Right hindlimb (tissue), 1 donor: ENCODE data around the gene NOS3.
A peak's percentile ranks its signal among the peaks of the same experiment; 100 is the strongest.

Experiments used
- DNase-seq: peaks from one replicate; pipeline ENCODE4 v3.0.0-alpha.2; 2018

Gene NOS3

GRCh38 chr7:150990416-150991186 is at the start of gene NOS3:
Gene NOS3, plus strand, starts transcription at chr7:150991017. Its CDS starts 2,787 bp downstream, at chr7:150993804.
- DNase-seq = no peak

DNA sequence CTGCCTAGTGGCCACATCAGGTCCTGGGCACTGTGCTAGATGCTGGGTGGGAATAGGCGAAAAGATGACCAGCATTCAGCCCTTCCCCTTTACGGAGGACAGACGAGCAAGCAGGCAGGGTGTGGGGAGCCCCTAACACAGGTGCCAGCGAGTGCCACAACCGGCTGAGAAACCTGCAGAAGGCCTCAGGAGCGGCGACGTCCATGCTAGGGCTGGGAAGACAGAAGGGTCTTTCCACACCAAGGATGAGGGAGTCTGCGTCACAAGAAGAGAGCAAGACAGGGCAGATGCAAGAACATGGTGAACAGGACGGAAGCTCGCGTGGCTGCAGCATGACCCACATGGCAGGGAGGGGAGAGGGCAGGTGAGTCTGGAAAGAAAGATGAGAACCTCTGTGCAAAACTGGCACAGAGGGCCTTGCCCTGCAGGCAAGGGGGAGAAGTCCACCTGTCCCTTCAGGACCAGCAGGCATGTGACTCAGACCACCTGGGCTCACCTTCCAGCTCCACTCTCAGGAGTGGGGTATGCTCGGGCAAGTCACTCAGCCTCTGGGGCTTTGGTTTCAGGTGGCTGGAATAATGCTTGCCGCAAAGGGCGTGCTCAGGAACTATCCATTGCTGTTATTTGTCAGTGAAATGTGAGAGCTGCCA is 49.3 kb upstream of the NOS3 start:
- peak; percentile 4 for DNase-seq

GRCh38 chr7:150942001-150942590 is 48.7 kb upstream of the NOS3 start:
- no peak for DNase-seq

DNA sequence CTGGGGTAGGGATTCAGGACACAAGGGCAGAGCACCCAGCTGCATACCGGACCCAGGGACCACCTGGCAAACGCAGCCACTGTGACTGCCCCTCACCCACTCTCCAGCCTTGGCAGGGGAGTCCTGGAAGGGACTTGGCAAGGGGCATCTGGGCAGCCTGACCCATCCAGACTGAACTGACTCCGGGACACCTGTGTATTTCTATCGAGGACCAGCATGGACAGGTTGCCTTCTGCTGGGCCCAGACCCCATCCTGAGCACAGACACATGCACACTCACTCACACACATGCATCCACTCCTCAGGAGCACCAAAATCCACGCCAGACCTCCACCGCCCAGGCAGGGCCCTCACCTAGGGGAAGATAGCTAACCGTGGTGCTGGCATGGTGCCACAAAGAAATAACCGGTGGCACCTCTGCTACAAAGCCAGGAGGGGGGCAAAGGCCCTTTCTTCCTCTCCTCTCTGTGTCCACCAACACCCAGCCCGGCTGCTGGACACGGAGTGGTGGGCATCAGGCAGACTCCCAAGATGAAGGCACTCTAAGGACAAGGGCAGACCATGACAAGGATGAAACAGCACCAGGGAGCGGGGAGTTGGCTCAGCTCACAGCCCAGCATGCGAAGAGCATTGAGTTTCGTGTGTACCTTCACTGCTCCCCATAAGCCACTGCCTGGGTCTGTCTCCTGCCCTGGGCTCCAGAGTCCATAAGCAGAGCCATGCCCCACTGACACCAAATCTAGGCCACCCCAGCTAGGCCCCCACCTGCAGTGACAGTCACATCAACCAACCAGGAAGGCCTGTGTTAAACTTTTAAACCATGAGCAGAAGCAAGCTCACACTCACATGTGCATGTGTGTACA is 48.0 kb upstream of the NOS3 start:
- DNase-seq = no peak

- no peak for DNase-seq
These were observed 47.4 kb upstream of the NOS3 start for GRCh38 chr7:150943453-150943814.

- DNase-seq = no peak
These were observed 46.5 kb upstream of the NOS3 start for GRCh38 chr7:150944066-150945042.

- DNase-seq = no peak
These were observed 45.5 kb upstream of the NOS3 start for GRCh38 chr7:150945171-150945852.

DNA sequence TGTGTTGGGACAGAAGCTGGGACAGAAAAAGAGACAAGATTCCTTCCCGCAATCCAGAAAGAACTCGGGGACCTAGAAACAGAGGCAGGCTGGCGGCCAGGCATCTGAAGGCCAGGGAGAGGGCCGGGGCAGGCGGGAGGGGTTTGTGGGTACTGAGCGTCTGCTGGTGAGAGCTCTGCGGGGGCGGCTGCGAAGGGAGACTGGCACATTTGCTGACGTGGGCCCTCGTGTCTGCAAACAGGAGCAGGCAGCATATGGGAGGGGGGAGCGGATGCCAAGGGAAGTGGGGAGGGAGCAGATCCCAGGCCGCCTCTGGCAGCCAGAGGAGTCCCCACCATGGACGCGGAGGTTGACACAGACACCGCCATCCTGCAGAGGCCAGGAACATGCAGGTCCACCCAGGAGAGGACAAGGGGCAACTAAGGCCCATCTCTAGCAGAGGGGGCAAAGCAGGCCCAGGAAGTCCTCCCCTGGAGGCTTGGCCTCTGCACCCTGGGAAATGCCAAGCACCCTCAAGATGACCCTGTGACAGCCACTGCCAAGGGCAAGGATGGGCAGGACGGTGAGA is 44.9 kb upstream of the NOS3 start:
- peak; percentile 65 for DNase-seq

DNA sequence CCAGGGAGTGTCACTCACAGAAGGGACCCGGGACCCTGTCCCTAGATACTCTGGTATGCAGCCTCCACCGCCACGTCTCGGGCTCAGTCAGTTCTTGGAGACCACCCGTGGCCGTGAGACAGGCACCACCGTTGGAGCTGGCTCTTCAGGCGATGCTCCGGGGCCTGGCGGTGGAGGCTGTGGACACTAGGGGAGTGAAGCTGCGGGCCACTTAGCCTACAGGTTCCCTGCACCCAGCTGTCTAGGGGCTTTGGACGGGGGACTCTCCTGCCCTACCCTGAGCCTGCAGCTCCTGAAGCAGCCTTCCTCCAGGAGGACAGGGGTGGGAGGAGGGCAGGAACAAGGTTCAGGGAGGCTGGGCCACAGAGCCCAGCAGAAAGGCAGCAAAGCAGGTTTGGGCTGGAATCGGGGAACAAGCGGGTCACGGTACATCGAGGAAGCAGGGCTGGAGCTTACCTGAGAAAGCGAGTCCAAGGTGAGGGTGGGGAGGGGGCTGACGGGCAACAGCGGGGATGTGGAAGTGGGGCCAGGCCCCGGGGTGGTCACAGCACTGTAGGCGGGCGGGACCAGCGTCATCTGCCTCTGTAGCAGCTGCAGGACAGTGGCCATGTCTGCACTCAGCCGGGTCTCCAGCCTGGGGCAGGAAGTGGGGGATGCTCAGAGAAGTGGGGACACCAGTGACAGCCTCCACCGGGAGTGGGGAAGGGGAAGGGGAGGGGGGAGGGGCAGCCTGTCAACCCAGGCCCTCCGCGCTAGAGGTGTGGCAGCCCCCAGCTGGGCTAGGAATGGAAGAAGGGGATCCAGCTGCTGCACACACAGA is 44.2 kb upstream of the NOS3 start:
- no peak for DNase-seq

GRCh38 chr7:150947241-150947745 is 43.5 kb upstream of the NOS3 start:
- peak; percentile 20 for DNase-seq

- peak; percentile 15 for DNase-seq
These were observed 42.8 kb upstream of the NOS3 start for GRCh38 chr7:150947761-150948651.

- no peak for DNase-seq
These were observed 42.0 kb upstream of the NOS3 start for GRCh38 chr7:150948791-150949251.

DNA sequence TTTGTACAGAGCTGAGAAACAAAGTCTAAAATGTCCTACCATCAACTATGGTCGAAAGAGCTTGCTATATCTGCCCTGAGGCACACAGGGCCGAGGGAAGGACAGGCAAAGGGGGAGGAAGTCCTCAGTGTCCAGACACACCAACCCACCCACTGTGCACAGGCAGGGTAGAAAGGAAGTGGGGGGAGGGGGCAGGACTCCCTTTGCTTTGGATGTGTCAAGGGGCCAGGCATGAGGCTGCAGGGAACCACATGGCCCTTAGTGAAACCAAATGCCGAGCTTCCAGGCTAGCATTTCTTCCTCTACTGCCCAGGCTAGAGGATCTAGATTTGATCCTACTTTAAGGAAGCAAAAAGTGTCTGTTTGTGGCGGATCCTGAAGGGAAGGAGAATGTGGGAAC is 41.3 kb upstream of the NOS3 start:
- DNase-seq = no peak

DNA sequence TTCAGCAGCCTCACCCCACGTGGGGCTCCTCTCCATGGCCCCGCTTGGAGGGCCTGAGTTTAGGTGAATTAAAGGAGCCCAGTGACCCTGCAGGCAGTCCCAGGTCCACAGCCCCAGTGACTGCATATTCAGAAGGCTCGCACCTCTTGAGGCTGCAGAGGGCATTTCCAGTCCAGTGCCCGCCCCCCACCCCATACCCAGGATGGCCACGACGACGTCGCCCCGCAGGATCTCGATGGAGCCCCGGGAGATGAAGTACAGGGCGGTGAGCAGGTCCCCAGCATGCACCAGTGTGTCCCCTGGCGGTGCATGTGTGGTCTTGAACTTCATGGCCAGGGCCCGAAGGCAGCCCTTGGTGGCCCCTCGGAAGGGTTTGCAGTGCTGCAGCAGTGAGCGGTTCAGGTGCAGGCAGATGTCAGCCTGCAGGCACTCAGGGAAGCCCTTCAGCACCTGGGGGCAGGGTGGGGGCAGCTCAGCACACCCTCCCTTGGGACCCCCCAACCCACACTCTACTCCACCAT is 40.8 kb upstream of the NOS3 start:
- no peak for DNase-seq

DNA sequence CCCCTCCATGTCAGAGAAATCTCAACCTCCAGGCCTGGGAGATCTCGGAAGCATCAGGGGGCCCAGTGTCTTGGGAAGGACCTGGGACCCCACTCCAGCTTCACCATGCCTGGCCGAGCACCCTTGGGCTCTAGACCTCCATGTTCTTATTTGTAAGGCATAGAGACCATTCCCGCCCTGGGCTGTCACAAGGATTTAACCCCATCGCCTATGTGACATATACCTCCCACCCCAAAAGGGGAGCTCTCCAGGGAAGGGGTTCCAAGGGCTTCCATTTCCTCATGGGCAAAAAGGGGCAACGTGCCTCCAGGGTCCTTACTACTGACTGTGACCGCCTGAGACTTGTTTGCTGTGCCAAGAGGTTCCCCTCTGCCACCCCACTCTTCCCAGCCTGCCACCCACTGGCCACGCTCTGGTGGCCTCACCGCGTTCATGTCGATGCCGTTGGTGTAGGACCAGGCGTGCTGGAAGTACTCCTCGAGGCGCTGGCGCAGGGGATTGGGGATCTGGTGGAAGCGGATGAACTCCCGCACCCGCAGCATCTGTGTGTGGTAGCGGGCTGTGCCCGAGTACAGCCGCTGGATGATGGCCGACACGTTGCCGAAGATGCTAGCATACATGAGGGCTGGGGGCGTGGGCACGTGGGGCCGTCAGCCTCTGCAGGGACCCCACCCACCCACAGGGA is 40.2 kb upstream of the NOS3 start:
- DNase-seq = peak; percentile 12

GRCh38 chr7:150951181-150951520 is 39.7 kb upstream of the NOS3 start:
- DNase-seq = peak; percentile 12

DNA sequence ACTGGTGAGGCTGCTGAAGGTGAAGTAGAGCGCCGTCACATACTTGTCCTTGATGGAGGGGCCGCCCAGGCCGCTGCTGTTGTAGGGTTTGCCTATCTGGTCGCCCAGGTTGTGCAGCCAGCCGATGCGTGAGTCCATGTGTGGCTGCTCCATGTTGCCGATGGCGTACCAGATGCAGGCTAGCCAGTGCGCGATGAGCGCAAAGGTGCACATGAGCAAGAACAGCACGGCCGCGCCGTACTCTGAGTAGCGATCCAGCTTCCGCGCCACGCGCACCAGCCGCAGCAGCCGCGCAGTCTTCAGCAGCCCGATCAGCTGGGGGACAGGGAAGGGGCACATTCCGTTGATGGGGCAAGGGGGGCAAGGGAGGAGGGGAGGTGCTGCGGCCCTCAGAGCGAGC is 39.3 kb upstream of the NOS3 start:
- peak; percentile 8 for DNase-seq
